WTC11 (cell line): ENCODE results near the gene GUCY1A2.

Source experiments
- ELF4 ChIP-seq: sonication (generic); formaldehyde crosslinking; IDR thresholded peaks from 2 replicates; pipeline ENCODE4 v1.8.1; 2022; ENCODE audit warnings: low read depth, mild to moderate bottlenecking, moderate library complexity, missing genetic modification reagents
- FOXK1 ChIP-seq: sonication (generic); formaldehyde crosslinking; IDR thresholded peaks from 2 replicates; pipeline ENCODE4 v1.8.0; 2022; ENCODE audit warnings: mild to moderate bottlenecking, moderate library complexity, missing genetic modification reagents
- GTF2I ChIP-seq: fragments of 250-450 bp; sonication (Bioruptor Pico); conservative IDR thresholded peaks from 2 replicates; pipeline ENCODE4 v1.4.0; 2021; ENCODE audit warnings: mild to moderate bottlenecking
- JAZF1 ChIP-seq: fragments of 250-450 bp; sonication (Bioruptor Pico); IDR thresholded peaks from 2 replicates; pipeline ENCODE4 v1.9.0; 2021; ENCODE audit warnings: moderate library complexity, mild to moderate bottlenecking, inconsistent platforms
- NR3C1 ChIP-seq: sonication (generic); formaldehyde crosslinking; conservative IDR thresholded peaks from 2 replicates; pipeline ENCODE4 v1.8.1; 2023; ENCODE audit warnings: low read depth, mild to moderate bottlenecking, missing genetic modification reagents
- TEAD1 ChIP-seq: sonication (generic); formaldehyde crosslinking; IDR thresholded peaks from 2 replicates; pipeline ENCODE4 v1.8.0; 2022; ENCODE audit warnings: mild to moderate bottlenecking, missing genetic modification reagents
- TF ChIP-seq, protein P1 (sequence below): sonication (generic); formaldehyde crosslinking; IDR thresholded peaks from 2 replicates; pipeline ENCODE4 v1.8.0; 2022; ENCODE audit warnings: mild to moderate bottlenecking, missing genetic modification reagents
- TF ChIP-seq, protein P2 (sequence below): fragments of 200-600 bp; IDR thresholded peaks from 2 replicates; pipeline ENCODE4 v1.8.0; 2022; ENCODE audit warnings: antibody characterized with exemption
- TF ChIP-seq, protein P3 (sequence below): sonication (generic); formaldehyde crosslinking; IDR thresholded peaks from 2 replicates; pipeline ENCODE4 v1.8.1; 2022; ENCODE audit warnings: low read depth, mild to moderate bottlenecking, moderate library complexity, missing genetic modification reagents, borderline replicate concordance

DNA sequence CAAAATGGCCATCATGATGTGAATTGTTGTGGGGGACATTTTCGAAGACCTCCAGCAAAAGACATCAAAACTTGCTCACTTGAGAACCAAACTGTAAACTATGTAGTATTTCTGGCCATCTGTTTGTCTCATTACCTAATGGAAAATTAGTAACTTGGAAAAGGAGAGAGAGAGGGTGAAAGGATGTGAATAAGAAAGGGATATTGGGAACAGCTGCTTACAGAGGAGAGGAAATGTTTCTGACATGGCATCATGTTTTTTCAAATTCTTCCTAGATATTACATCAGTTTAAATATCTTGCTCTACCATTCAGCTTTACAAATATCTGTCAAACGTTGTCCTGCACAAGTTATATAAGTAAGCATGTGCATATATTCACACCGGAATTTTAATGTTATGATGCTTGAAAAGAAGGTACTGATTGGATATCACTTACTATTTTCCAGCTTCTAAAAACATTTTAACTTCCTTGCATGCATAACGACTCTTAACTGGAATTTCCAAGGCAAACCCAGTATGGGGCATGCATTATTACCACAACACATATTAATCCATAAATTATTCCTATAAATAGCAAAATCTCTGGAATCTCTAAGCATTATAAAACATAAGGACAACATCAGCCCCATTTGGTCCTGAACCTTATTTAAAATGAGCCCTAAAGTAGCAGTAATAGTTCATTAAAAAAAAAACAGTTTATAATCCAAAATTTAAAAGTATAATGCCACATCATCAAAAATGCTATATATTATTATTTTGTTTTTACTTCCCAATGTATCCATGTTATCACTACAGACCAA is 20.0 kb downstream of the GUCY1A2 start:
- TF ChIP-seq FOXK1 (no peak), TEAD1 (CRISPR knock-in tag) (no peak), GTF2I (no peak), NR3C1 (CRISPR knock-in tag) (no peak), JAZF1 (CRISPR knock-in tag) (no peak), ELF4 (CRISPR knock-in tag) (no peak)
- TF ChIP-seq, protein P1, sequence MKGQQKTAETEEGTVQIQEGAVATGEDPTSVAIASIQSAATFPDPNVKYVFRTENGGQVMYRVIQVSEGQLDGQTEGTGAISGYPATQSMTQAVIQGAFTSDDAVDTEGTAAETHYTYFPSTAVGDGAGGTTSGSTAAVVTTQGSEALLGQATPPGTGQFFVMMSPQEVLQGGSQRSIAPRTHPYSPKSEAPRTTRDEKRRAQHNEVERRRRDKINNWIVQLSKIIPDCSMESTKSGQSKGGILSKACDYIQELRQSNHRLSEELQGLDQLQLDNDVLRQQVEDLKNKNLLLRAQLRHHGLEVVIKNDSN: no peak
- TF ChIP-seq, protein P2, sequence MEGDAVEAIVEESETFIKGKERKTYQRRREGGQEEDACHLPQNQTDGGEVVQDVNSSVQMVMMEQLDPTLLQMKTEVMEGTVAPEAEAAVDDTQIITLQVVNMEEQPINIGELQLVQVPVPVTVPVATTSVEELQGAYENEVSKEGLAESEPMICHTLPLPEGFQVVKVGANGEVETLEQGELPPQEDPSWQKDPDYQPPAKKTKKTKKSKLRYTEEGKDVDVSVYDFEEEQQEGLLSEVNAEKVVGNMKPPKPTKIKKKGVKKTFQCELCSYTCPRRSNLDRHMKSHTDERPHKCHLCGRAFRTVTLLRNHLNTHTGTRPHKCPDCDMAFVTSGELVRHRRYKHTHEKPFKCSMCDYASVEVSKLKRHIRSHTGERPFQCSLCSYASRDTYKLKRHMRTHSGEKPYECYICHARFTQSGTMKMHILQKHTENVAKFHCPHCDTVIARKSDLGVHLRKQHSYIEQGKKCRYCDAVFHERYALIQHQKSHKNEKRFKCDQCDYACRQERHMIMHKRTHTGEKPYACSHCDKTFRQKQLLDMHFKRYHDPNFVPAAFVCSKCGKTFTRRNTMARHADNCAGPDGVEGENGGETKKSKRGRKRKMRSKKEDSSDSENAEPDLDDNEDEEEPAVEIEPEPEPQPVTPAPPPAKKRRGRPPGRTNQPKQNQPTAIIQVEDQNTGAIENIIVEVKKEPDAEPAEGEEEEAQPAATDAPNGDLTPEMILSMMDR: no peak
- TF ChIP-seq, protein P3, sequence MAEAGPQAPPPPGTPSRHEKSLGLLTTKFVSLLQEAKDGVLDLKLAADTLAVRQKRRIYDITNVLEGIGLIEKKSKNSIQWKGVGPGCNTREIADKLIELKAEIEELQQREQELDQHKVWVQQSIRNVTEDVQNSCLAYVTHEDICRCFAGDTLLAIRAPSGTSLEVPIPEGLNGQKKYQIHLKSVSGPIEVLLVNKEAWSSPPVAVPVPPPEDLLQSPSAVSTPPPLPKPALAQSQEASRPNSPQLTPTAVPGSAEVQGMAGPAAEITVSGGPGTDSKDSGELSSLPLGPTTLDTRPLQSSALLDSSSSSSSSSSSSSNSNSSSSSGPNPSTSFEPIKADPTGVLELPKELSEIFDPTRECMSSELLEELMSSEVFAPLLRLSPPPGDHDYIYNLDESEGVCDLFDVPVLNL (CRISPR knock-in tag): no peak
